HEK293 (cell line): ENCODE measurements around the gene PDE4DIP.
"Not testable (repeated sequence)": the region's sequence is repeated elsewhere in the genome, so short reads cannot be mapped to it uniquely, and the experiment has no call there.

ENCODE experiments used
- BCL11B ChIP-seq: fragments of 450-650 bp; formaldehyde crosslinking; IDR thresholded peaks from 2 replicates; pipeline ENCODE4 v1.5.1; 2016; ENCODE audit warnings: low read depth, missing biosample characterization, missing genetic modification characterization
- CTCF ChIP-seq: fragments of 450-650 bp; formaldehyde crosslinking; IDR thresholded peaks from 2 replicates; pipeline ENCODE4 v1.5.1; 2016; ENCODE audit warnings: missing biosample characterization, missing genetic modification characterization
- ZBTB49 ChIP-seq: fragments of 450-650 bp; formaldehyde crosslinking; IDR thresholded peaks from 2 replicates; pipeline ENCODE4 v1.5.1; 2016; ENCODE audit warnings: missing biosample characterization, missing genetic modification characterization, low read depth
- ZFP41 ChIP-seq: fragments of 450-650 bp; formaldehyde crosslinking; IDR thresholded peaks from 2 replicates; pipeline ENCODE4 v1.5.1; 2016; ENCODE audit warnings: missing biosample characterization, missing genetic modification characterization, borderline replicate concordance
- ZNF140 ChIP-seq: fragments of 450-650 bp; formaldehyde crosslinking; IDR thresholded peaks from 2 replicates; pipeline ENCODE4 v1.5.1; 2016; ENCODE audit warnings: missing biosample characterization, missing genetic modification characterization
- ZNF202 ChIP-seq: fragments of 450-650 bp; formaldehyde crosslinking; IDR thresholded peaks from 2 replicates; pipeline ENCODE4 v1.5.1; 2016; ENCODE audit warnings: missing biosample characterization, missing genetic modification characterization, borderline replicate concordance
- ZNF248 ChIP-seq: fragments of 450-650 bp; formaldehyde crosslinking; IDR thresholded peaks from 2 replicates; pipeline ENCODE4 v1.5.1; 2017; ENCODE audit warnings: missing biosample characterization, missing genetic modification characterization
- ZNF274 ChIP-seq, 2 experiments: fragments of 200-500 bp in 1 of 2; fragments of 450-650 bp in 1 of 2; sonication (Bioruptor generic) in 1 of 2; formaldehyde crosslinking in 1 of 2; IDR thresholded peaks; 2 replicates each; pipeline versions ENCODE4 v1.5.1 to v1.6.1; 2014 to 2016; ENCODE audit warnings: borderline replicate concordance in 1 of 2, inconsistent platforms in 1 of 2, low read length in 1 of 2, missing biosample characterization in 1 of 2, missing genetic modification characterization in 1 of 2
- ZNF280D ChIP-seq: fragments of 450-650 bp; formaldehyde crosslinking; IDR thresholded peaks from 2 replicates; pipeline ENCODE4 v1.5.1; 2016; ENCODE audit warnings: missing biosample characterization, missing genetic modification characterization
- ZNF510 ChIP-seq: fragments of 450-650 bp; formaldehyde crosslinking; IDR thresholded peaks from 2 replicates; pipeline ENCODE4 v1.5.1; 2018; ENCODE audit warnings: mild to moderate bottlenecking, missing genetic modification characterization, missing biosample characterization; ENCODE audit not compliant: insufficient replicate concordance
- ZNF548 ChIP-seq: fragments of 450-650 bp; formaldehyde crosslinking; IDR thresholded peaks from 2 replicates; pipeline ENCODE4 v1.5.1; 2016; ENCODE audit warnings: missing biosample characterization, missing genetic modification characterization
- ZNF580 ChIP-seq: fragments of 450-650 bp; formaldehyde crosslinking; IDR thresholded peaks from 2 replicates; pipeline ENCODE4 v1.5.1; 2016; ENCODE audit warnings: missing biosample characterization, missing genetic modification characterization
- ZSCAN18 ChIP-seq: fragments of 450-650 bp; formaldehyde crosslinking; IDR thresholded peaks from 2 replicates; pipeline ENCODE4 v1.5.1; 2016; ENCODE audit warnings: missing biosample characterization, missing genetic modification characterization

GRCh38 chr1:148823822-148824221 lies 20.4 kb upstream of the PDE4DIP start:
- TF ChIP-seq ZNF548; ZNF580 (tag by site-specific recombination); CTCF (tag by site-specific recombination); ZNF510 (tag by site-specific recombination); ZNF202 (tag by site-specific recombination); ZBTB49 (tag by site-specific recombination); ZNF280D (tag by site-specific recombination); BCL11B (tag by site-specific recombination); ZNF248; ZFP41 (tag by site-specific recombination); ZSCAN18; ZNF274 (IDR thresholded peaks at IDR 0.05; ENCODE audit: low read length); ZNF274 (tag by site-specific recombination; IDR thresholded peaks at IDR 0.05; ENCODE audit: borderline replicate concordance); ZNF140: not testable (repeated sequence)
